Dendritic cell treated with granulocyte-macrophage colony-stimulating factor and Interleukin-4, amounts not matched to agents 40 ng/mL and 50 ng/mL, for 4 days (primary cell): ENCODE data around the gene FNBP1L.
"Not testable (repeated sequence)": the region's sequence is repeated elsewhere in the genome, so short reads cannot be mapped to it uniquely, and the experiment has no call there.

Experiments used
- H3K27ac Mint-ChIP-seq: one replicate; pipeline ENCODE4 v1.8.0; 2022; ENCODE audit warnings: mild to moderate bottlenecking, mixed read lengths
- H3K27me3 Mint-ChIP-seq: one replicate; pipeline ENCODE4 v1.8.0; 2022; ENCODE audit warnings: mild to moderate bottlenecking, mixed read lengths
- H3K36me3 Mint-ChIP-seq: one replicate; pipeline ENCODE4 v1.8.0; 2022; ENCODE audit warnings: low read depth, mixed read lengths
- H3K4me1 Mint-ChIP-seq: one replicate; pipeline ENCODE4 v1.8.0; 2022; ENCODE audit warnings: low read depth, mixed read lengths
- H3K4me3 Mint-ChIP-seq: one replicate; pipeline ENCODE4 v1.8.0; 2022; ENCODE audit warnings: mild to moderate bottlenecking, moderate library complexity, mixed read lengths
- H3K9me3 Mint-ChIP-seq: one replicate; pipeline ENCODE4 v1.8.0; 2022; ENCODE audit warnings: mixed read lengths
- intact Hi-C: fragments of 100-400 bp; cut with micrococcal nuclease; formaldehyde crosslinking; loops from one replicate; pipeline ENCODE4 v1.15.0; 2022

The FNBP1L gene

DNA sequence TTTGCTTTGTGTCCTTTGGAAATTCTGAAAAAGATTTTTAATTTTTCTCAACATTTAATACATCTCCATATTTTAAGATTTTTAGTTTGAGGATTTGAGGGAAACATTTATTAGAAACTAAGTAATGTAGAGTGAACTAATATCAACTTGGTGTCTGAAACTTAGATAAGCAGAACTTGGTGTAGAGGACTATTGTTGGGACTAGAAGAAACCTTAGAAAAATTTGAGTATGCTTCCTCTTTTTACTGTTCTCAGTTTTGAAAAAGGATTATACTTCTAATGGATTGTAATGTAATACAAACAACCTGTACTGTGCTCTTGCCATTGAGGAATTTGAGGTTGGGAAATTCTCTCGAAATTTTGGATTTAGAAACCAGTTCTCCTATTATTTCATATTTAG lies 2.4 kb downstream of the FNBP1L start:
- Mint-ChIP-seq H3K9me3 (no peaks in the 10 kb centered on the region), H3K27me3 (peaks cover 27% of the 10 kb centered on the region), H3K36me3 (peaks cover 17% of the 10 kb centered on the region), H3K27ac (no peak overlapping the region), H3K4me1 (peaks cover 33% of the 10 kb centered on the region), H3K4me3 (no peak overlapping the region)
- intact Hi-C loops, result loop anchor here (10.0 kb wide), 1 partner anchor 104 kb away; no protein-coding TSS in a partner anchor

- intact Hi-C loops, result loop anchor here (10.0 kb wide), 1 partner anchor 101 kb away; no protein-coding TSS in a partner anchor
- Mint-ChIP-seq H3K27ac (no peak overlapping the region), H3K36me3 (peaks cover 2% of the 10 kb centered on the region), H3K9me3 (no peaks in the 10 kb centered on the region), H3K4me1 (peaks cover 12% of the 10 kb centered on the region), H3K27me3 (peaks cover 6% of the 10 kb centered on the region), H3K4me3 (no peak overlapping the region)
These were observed 6.0 kb downstream of the FNBP1L start for GRCh38 chr1:93453911-93454310.

DNA sequence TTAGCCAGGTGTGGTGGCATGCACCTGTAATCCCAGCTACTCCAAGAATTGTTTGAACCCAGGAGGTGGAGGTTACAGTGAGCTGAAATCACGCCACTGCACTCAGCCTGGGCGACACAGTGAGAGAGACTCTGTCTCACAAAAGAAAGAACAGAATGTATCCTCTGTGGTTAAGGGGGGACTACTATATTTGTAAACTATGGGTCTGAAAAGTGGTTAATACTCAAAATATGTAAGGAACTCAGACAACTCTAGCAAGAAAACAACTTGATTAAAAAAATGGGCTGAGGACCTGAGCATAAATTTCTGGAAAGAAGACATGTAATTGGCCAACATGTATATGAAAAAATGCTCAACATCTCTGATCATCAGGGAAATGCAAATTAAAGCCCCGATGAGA lies 11.2 kb downstream of the FNBP1L start:
- no peaks in the 10 kb centered on the region for H3K9me3 Mint-ChIP-seq
- no peaks in the 10 kb centered on the region for H3K4me1 Mint-ChIP-seq
- intact Hi-C loops, result loop anchor here (10.0 kb wide), 1 partner anchor 96 kb away; no protein-coding TSS in a partner anchor
- no peak overlapping the region for H3K27ac Mint-ChIP-seq
- no peaks in the 10 kb centered on the region for H3K36me3 Mint-ChIP-seq
- H3K27me3 Mint-ChIP-seq, result no peaks in the 10 kb centered on the region
- H3K4me3 Mint-ChIP-seq, result no peak overlapping the region

GRCh38 chr1:93461236-93461635 lies 13.3 kb downstream of the FNBP1L start:
- Mint-ChIP-seq H3K4me1 (no peaks in the 10 kb centered on the region), H3K4me3 (no peak overlapping the region), H3K36me3 (peaks cover 6% of the 10 kb centered on the region), H3K27me3 (no peaks in the 10 kb centered on the region), H3K27ac (no peak overlapping the region), H3K9me3 (peaks cover 6% of the 10 kb centered on the region)
- intact Hi-C loops, result no loop called here

DNA sequence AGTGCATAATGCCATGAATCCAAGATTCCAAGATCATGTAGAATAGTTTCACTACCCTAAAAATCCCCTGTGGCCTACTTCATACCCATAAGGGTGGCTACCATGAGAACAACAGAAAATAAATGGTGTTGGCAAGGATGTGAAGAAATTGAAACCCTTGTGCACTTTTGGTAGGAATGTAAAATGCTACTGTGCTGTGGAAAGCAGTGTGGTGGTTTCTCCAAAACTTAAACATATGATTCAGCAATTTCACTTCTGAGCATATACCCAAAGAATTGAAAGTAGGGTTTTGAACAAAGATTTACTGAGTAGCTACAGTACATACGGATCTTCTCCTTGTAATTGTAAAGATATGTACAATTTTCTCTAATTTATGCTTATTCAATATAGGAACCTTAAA lies 16.0 kb downstream of the FNBP1L start:
- Mint-ChIP-seq H3K9me3 (peaks cover 17% of the 10 kb centered on the region), H3K4me1 (no peaks in the 10 kb centered on the region), H3K27ac (no peak overlapping the region), H3K36me3 (peaks cover 7% of the 10 kb centered on the region), H3K4me3 (no peak overlapping the region), H3K27me3 (no peaks in the 10 kb centered on the region)
- intact Hi-C loops, result no loop called here

GRCh38 chr1:93465371-93466082 lies 17.6 kb downstream of the FNBP1L start:
- intact Hi-C loops, H3K27me3 Mint-ChIP-seq, H3K36me3 Mint-ChIP-seq, H3K4me1 Mint-ChIP-seq, H3K4me3 Mint-ChIP-seq, H3K27ac Mint-ChIP-seq: not testable (repeated sequence)
- H3K9me3 Mint-ChIP-seq, result peaks cover 17% of the 10 kb centered on the region

DNA sequence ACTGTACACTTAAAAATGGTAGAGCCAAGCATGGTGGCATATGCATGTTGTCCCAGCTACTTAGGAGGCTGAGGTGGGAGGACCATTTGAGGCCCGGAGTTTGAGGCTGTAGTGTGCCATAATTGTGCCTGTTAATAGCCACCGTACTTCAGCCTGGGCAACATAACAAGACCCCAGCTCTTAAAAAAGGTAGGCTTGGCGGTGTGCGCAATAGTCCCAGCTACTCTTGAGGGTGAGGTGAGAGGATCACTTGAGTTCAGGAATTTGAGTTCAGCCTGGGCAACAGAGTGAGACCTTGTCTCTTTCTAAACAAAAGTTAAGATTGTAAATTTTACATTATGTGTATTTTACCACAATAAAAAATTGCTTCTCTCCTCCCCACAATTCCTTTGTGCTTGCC lies 19.7 kb downstream of the FNBP1L start:
- Mint-ChIP-seq H3K27me3 (no peaks in the 10 kb centered on the region), H3K36me3 (peaks cover 7% of the 10 kb centered on the region), H3K27ac (no peak overlapping the region), H3K9me3 (peaks cover 17% of the 10 kb centered on the region), H3K4me1 (no peaks in the 10 kb centered on the region), H3K4me3 (no peak overlapping the region)
- intact Hi-C loops, result no loop called here

DNA sequence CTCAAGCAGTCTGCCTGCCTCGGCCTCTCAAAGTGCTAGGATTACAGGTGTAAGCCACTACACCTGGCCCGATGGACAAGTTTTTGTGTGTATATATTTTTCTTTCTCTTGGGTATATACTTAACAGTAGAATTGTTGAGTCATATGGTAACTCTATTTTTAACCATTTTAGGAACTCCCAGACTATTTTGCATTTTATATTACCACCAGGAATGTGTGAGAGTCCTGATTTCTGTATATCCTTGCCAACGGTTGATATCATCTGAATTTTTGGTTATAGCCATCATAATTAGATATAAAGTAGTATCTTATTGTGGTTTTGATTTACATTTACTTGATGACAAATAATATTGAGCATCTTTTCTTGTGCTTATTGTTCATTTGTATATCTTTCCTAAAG lies 20.7 kb downstream of the FNBP1L start:
- Mint-ChIP-seq H3K27me3 (no peaks in the 10 kb centered on the region), H3K27ac (no peak overlapping the region), H3K4me3 (no peak overlapping the region), H3K36me3 (peaks cover 7% of the 10 kb centered on the region), H3K4me1 (no peaks in the 10 kb centered on the region), H3K9me3 (peaks cover 17% of the 10 kb centered on the region)
- intact Hi-C loops, result no loop called here

DNA sequence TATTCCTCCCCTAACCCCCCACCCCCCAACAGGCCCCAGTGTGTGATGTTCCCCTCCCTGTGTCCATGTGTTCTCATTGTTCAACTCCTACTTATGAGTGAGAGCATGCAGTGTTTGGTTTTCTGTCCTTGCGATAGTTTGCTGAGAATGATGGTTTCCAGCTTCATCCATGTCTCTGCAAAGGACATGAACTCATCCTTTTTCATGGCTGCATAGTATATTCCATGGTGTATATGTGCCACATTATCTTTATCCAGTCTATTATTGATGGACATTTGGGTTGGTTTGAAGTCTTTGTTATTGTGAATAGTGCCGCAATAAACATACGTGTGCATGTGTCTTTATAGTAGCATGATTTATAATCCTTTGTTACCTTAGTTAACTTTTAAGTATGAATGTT lies 21.3 kb downstream of the FNBP1L start:
- H3K27ac Mint-ChIP-seq, intact Hi-C loops, H3K4me3 Mint-ChIP-seq, H3K27me3 Mint-ChIP-seq, H3K36me3 Mint-ChIP-seq, H3K4me1 Mint-ChIP-seq: not testable (repeated sequence)
- peaks cover 17% of the 10 kb centered on the region for H3K9me3 Mint-ChIP-seq

DNA sequence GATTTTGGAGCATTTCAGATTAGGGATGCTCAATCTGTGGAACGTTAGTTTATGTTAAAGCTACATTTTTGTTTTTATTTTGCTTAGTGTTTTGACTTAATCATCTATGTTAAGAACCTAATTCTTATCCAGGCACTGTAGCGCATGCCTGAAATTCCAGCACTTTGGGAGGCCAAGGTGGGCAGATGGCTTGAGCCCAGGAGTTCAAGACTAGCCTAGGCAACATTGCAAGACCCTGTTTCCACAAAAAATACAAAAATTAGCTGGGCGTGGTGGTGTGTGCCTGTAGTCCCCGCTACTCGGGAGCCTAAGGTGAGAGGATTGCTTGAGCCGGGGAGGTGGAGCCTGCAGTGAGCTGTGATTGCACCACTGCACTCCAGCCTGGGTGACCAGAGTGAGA lies 23.4 kb downstream of the FNBP1L start:
- Mint-ChIP-seq H3K4me1 (peaks cover 12% of the 10 kb centered on the region), H3K36me3 (peaks cover 1% of the 10 kb centered on the region), H3K4me3 (no peak overlapping the region), H3K27ac (no peak overlapping the region), H3K27me3 (no peaks in the 10 kb centered on the region), H3K9me3 (peaks cover 10% of the 10 kb centered on the region)
- intact Hi-C loops, result no loop called here

DNA sequence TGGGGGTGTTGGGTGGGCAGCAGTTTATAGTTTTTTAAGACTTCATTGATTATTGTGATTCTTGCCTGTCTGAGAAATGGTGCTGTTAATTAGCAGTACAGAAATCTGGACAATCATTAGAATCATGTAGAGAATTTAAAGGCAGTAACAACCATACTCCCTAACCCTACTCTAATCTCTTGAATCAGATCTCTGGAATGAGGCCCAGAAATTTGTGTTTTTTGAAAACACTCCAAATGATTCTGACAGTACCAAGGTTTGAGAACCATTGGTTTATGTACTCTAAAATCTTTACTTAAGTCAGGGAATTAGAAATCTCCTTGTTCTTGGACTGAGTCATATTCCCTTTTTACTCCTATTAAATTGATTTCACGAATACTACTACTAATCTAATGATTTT lies 24.0 kb downstream of the FNBP1L start:
- intact Hi-C loops, result no loop called here
- Mint-ChIP-seq H3K27me3 (no peaks in the 10 kb centered on the region), H3K4me3 (no peak overlapping the region), H3K27ac (no peak overlapping the region), H3K36me3 (no peaks in the 10 kb centered on the region), H3K4me1 (peaks cover 16% of the 10 kb centered on the region), H3K9me3 (peaks cover 4% of the 10 kb centered on the region)

- Mint-ChIP-seq H3K4me1 (peaks cover 23% of the 10 kb centered on the region), H3K27ac (no peak overlapping the region), H3K36me3 (peaks cover 15% of the 10 kb centered on the region), H3K9me3 (peaks cover 17% of the 10 kb centered on the region), H3K27me3 (no peaks in the 10 kb centered on the region), H3K4me3 (no peak overlapping the region)
- intact Hi-C loops, result no loop called here
These were observed 26.4 kb downstream of the FNBP1L start for GRCh38 chr1:93474321-93474720.

GRCh38 chr1:93475681-93476080 lies 27.8 kb downstream of the FNBP1L start:
- Mint-ChIP-seq H3K4me1 (peaks cover 23% of the 10 kb centered on the region), H3K27ac (no peak overlapping the region), H3K4me3 (no peak overlapping the region), H3K27me3 (no peaks in the 10 kb centered on the region), H3K36me3 (peaks cover 17% of the 10 kb centered on the region), H3K9me3 (peaks cover 27% of the 10 kb centered on the region)
- intact Hi-C loops, result no loop called here

GRCh38 chr1:93479133-93479745 lies 31.3 kb downstream of the FNBP1L start:
- H3K4me3 Mint-ChIP-seq, H3K27ac Mint-ChIP-seq, intact Hi-C loops, H3K27me3 Mint-ChIP-seq: not testable (repeated sequence)
- Mint-ChIP-seq H3K36me3 (peaks cover 17% of the 10 kb centered on the region), H3K9me3 (peaks cover 27% of the 10 kb centered on the region), H3K4me1 (peaks cover 20% of the 10 kb centered on the region)

- H3K27ac Mint-ChIP-seq, H3K4me3 Mint-ChIP-seq, H3K4me1 Mint-ChIP-seq, H3K27me3 Mint-ChIP-seq, intact Hi-C loops: not testable (repeated sequence)
- Mint-ChIP-seq H3K36me3 (peaks cover 17% of the 10 kb centered on the region), H3K9me3 (peaks cover 27% of the 10 kb centered on the region)
These were observed 34.0 kb downstream of the FNBP1L start for GRCh38 chr1:93481899-93482298.
